Measurements from ENCODE around the gene KIF19. TPM values are rescaled to one million over a fixed set of nuclear protein-coding genes. Genes with fewer than 3 reads are reported as not detected.

KIF19 gene
- total and polyA plus RNA-seq, 2 donors (not counting 1 experiment from before 2014, with no cell fraction given), result not detected

GRCh38 chr17:74351552-74352210 lies 25.7 kb downstream of the KIF19 start:
- Histone ChIP-seq H3K4me2 (replicated peaks; ENCODE audit: low read depth, low read length, poor library complexity, severe bottlenecking) (no peak overlapping the region), H3K9me3 (ENCODE audit: control extremely low read depth in 1 of 3, control insufficient read depth in 2 of 3, insufficient read depth in 1 of 3, low read length in 2 of 3) (no peaks in the 10 kb centered on the region), H3K27me3 (replicated peaks in 1 of 4; ENCODE audit: control extremely low read depth in 1 of 4, control insufficient read depth in 3 of 4, insufficient read depth in 4 of 4, low read length in 3 of 4) (peaks cover 0 to 43% (median 11%) of the 10 kb centered on the region in 4 experiments), H3K4me1 (ENCODE audit: control insufficient read depth in 2 of 2, insufficient read depth in 2 of 2, low read length in 2 of 2) (no peaks in the 10 kb centered on the region), H3K4me3 (ENCODE audit: control extremely low read depth in 1 of 5, extremely low read depth in 1 of 5, insufficient read depth in 1 of 5, low read depth in 2 of 5, low read length in 4 of 5) (no peak overlapping the region), H3K9ac (ENCODE audit: low read length) (no peak overlapping the region), H3K36me3 (replicated peaks in 1 of 2; ENCODE audit: control extremely low read depth in 1 of 2, control insufficient read depth in 1 of 2, extremely low read depth in 1 of 2, insufficient read depth in 2 of 2, low read length in 1 of 2) (no peaks in the 10 kb centered on the region), H3K27ac (ENCODE audit: low read length in 2 of 2) (no peak overlapping the region), H4K20me1 (ENCODE audit: control insufficient read depth, insufficient read depth, low read length, poor library complexity, severe bottlenecking) (no peaks in the 10 kb centered on the region), H3K79me2 (ENCODE audit: control insufficient read depth, insufficient read depth, low read length) (no peaks in the 10 kb centered on the region), H2AFZ (ENCODE audit: insufficient read depth, low read depth, low read length, poor library complexity, severe bottlenecking) (no peak overlapping the region)
- Mint-ChIP-seq H3K4me3 (no peak overlapping the region), H3K27ac (no peak overlapping the region), H3K9me3 (ENCODE audit: insufficient read depth) (no peaks in the 10 kb centered on the region), H3K4me1 (peaks cover 5% of the 10 kb centered on the region), H3K27me3 (peaks cover 51% of the 10 kb centered on the region)
- ChIA-PET POLR2A (no interaction called here), CTCF (interaction anchor here (1.4 kb wide), 1 partner anchor 9 kb away, joined by 4 read pairs; the partner anchor contains the start of gene BTBD17)
- no peak for ATAC-seq (ENCODE audit: low read depth)
- WGBS (ENCODE audit: insufficient coverage), result 7% methylated on average over 55 of the region's 55 CpGs
- intact Hi-C loops (cut with micrococcal nuclease), result no loop called here
- TF ChIP-seq EZH2 (IDR thresholded peaks at IDR 0.05; ENCODE audit: borderline replicate concordance, insufficient read depth, low read depth, low read length, poor library complexity, severe bottlenecking), result no peak
- TF ChIP-seq, protein P1, sequence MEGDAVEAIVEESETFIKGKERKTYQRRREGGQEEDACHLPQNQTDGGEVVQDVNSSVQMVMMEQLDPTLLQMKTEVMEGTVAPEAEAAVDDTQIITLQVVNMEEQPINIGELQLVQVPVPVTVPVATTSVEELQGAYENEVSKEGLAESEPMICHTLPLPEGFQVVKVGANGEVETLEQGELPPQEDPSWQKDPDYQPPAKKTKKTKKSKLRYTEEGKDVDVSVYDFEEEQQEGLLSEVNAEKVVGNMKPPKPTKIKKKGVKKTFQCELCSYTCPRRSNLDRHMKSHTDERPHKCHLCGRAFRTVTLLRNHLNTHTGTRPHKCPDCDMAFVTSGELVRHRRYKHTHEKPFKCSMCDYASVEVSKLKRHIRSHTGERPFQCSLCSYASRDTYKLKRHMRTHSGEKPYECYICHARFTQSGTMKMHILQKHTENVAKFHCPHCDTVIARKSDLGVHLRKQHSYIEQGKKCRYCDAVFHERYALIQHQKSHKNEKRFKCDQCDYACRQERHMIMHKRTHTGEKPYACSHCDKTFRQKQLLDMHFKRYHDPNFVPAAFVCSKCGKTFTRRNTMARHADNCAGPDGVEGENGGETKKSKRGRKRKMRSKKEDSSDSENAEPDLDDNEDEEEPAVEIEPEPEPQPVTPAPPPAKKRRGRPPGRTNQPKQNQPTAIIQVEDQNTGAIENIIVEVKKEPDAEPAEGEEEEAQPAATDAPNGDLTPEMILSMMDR (IDR thresholded peaks at IDR 0.05), result no peak
- DNase-seq, result no peak

DNA sequence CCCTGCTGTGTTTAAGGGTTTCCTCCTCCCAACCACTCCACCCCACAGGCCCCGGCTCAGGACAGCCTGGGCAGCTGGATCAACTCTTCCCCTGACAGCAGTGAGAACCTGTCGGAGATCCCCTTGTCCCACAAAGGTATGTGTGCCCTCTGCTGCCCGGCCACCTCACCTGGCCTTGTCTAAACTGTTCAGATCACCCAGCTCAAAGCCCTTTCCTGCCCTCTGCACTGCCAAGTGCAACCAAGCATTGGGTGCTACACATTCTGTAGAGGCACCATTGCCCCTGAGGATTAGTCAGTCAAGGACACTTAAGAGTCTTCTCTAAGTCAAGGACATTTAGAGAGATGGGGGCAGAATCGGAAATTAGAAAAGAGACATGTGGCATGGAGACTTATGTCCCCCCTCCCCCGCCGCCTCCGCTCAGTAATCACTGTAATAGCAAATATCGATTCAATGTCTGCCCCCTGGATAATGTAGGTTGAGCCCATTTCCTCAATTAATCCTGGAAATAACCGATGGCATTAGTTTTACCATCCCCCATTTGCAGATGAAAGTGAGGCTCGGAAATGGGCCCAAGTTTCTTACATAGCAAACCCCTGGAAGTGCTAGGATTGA lies 27.5 kb downstream of the KIF19 start:
- peaks cover 0 to 58% (median 16%) of the 10 kb centered on the region in 4 experiments for H3K27me3 ChIP-seq (replicated peaks in 1 of 4; ENCODE audit: control extremely low read depth in 1 of 4, control insufficient read depth in 3 of 4, insufficient read depth in 4 of 4, low read length in 3 of 4)
- no peak overlapping the region for H2AFZ ChIP-seq (ENCODE audit: insufficient read depth, low read depth, low read length, poor library complexity, severe bottlenecking)
- no peaks in the 10 kb centered on the region for H3K79me2 ChIP-seq (ENCODE audit: control insufficient read depth, insufficient read depth, low read length)
- H3K27ac ChIP-seq (ENCODE audit: low read length in 2 of 2), result no peak overlapping the region
- no peak for DNase-seq
- peaks cover 5% of the 10 kb centered on the region for H3K4me1 Mint-ChIP-seq
- no peaks in the 10 kb centered on the region for H3K9me3 Mint-ChIP-seq (ENCODE audit: insufficient read depth)
- H3K4me1 ChIP-seq (ENCODE audit: control insufficient read depth in 2 of 2, insufficient read depth in 2 of 2, low read length in 2 of 2), result peaks cover 0 to 7% of the 10 kb centered on the region in 2 donors
- POLR2A ChIA-PET, result no interaction called here
- no peak overlapping the region for H3K9ac ChIP-seq (ENCODE audit: low read length)
- intact Hi-C loops (cut with micrococcal nuclease), result no loop called here
- H3K4me3 ChIP-seq (ENCODE audit: control extremely low read depth in 1 of 5, extremely low read depth in 1 of 5, insufficient read depth in 1 of 5, low read depth in 2 of 5, low read length in 4 of 5), result no peak overlapping the region
- no peak overlapping the region for H3K27ac Mint-ChIP-seq
- CTCF ChIA-PET, result interaction anchor here (1.0 kb wide), 1 partner anchor 144 kb away, joined by 4 read pairs; no protein-coding TSS in a partner anchor
- no peak for ATAC-seq (ENCODE audit: low read depth)
- no peaks in the 10 kb centered on the region for H3K9me3 ChIP-seq (ENCODE audit: control extremely low read depth in 1 of 3, control insufficient read depth in 2 of 3, insufficient read depth in 1 of 3, low read length in 2 of 3)
- no peak overlapping the region for H3K4me2 ChIP-seq (replicated peaks; ENCODE audit: low read depth, low read length, poor library complexity, severe bottlenecking)
- no peaks in the 10 kb centered on the region for H3K36me3 ChIP-seq (replicated peaks in 1 of 2; ENCODE audit: control extremely low read depth in 1 of 2, control insufficient read depth in 1 of 2, extremely low read depth in 1 of 2, insufficient read depth in 2 of 2, low read length in 1 of 2)
- H3K4me3 Mint-ChIP-seq, result no peak overlapping the region
- no peak for TF ChIP-seq EZH2 (IDR thresholded peaks at IDR 0.05; ENCODE audit: borderline replicate concordance, insufficient read depth, low read depth, low read length, poor library complexity, severe bottlenecking)
- TF ChIP-seq, protein P1 (IDR thresholded peaks at IDR 0.05), result no peak
- H4K20me1 ChIP-seq (ENCODE audit: control insufficient read depth, insufficient read depth, low read length, poor library complexity, severe bottlenecking), result no peaks in the 10 kb centered on the region
- H3K27me3 Mint-ChIP-seq, result peaks cover 51% of the 10 kb centered on the region
- 90% methylated on average over 8 of the region's 10 CpGs for WGBS (ENCODE audit: insufficient coverage)

Measured in B cell (primary cell).